ENCODE results near the gene PODXL. TPM values are rescaled to one million over a fixed set of nuclear protein-coding genes. Genes with fewer than 3 reads are reported as not detected.

The PODXL gene
- total and polyA plus RNA-seq, 4 donors, result 1.2 to 3.6 (median 1.6) TPM

DNA sequence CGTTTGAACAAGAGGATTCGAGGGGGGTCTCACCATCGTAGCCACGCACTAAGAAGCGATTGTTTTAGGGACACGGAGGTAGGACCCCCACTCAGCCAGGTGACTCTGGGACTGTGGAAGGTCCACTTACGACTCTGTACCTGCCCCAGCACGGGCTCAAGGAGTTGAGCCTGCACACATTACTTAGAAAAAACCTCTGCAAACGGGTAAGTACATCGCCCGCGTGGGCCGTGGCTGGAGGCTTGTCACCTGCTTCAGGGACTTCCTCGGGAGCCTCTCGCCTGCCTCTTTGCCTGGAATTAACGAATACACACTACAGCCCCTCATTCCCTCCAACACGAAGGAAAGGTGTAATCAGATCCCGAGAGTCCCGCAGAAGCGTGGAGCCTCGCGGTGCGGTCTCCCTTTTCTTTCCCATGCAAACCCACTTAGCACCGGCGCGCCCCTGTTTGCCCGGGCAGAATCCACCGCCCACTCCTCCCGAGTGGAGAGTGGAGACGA is 826 bp downstream of the PODXL start:
- Histone ChIP-seq H3K9ac (ENCODE audit: low read depth in 1 of 2, low read length in 2 of 2) (no peak overlapping the region), H3K27me3 (ENCODE audit: control insufficient read depth in 4 of 4, insufficient read depth in 4 of 4, low read length in 3 of 4) (peaks cover 0 to 3% (median 0%) of the 10 kb centered on the region in 4 donors), H3K9me3 (ENCODE audit: control insufficient read depth in 4 of 4, low read length in 3 of 4) (no peaks in the 10 kb centered on the region), H3K27ac (ENCODE audit: low read depth in 1 of 2, low read length in 2 of 2) (no peak overlapping the region), H3K4me3 (ENCODE audit: low read depth in 1 of 3, low read length in 3 of 3) (peak overlapping the region in 2 of 3 donors; percentile 42 to 62), H3K36me3 (ENCODE audit: control insufficient read depth in 4 of 4, insufficient read depth in 3 of 4, low read depth in 1 of 4, low read length in 3 of 4) (no peaks in the 10 kb centered on the region), H3K4me1 (ENCODE audit: control insufficient read depth in 4 of 4, insufficient read depth in 4 of 4, low read length in 3 of 4) (peaks cover 9 to 23% (median 13%) of the 10 kb centered on the region in 4 donors)
- 7% methylated on average over 30 of the region's 30 CpGs for WGBS
- DNase-seq (ENCODE audit: low spot score), result no peak
- TF ChIP-seq, protein P1, sequence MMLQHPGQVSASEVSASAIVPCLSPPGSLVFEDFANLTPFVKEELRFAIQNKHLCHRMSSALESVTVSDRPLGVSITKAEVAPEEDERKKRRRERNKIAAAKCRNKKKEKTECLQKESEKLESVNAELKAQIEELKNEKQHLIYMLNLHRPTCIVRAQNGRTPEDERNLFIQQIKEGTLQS (IDR thresholded peaks at IDR 0.05), result no peak

DNA sequence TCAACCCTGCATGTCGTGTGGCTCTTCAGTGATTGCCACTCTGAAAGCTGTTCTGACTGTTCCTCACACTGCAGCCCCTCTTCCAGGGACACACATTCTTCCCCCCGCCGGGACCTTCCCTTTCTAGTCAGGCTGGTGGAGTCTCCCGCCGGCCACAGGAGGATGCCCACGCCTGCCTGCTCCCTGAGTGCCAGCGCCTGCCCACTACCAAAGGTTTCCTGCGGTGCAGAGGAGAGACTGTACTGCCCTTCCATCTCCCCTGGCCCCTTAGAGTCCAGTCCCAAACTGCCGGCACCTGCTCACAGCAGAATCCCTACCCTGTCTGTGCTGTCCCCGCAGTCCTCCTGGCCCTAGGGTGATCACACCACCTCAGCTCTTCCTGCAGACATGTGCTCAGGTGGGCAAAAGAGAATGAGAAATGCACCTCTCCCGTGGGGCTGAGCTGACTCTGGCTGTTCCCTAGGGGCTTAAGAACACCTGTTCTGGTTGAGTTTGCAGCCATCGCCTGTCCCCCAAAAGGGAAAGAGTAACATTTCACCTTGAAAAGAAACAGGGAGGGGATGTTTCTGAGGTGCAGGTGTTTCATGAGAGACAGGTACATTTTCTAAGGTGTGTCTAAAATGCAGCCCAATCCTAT is 1.4 kb downstream of the PODXL start:
- 60% methylated on average over 12 of the region's 12 CpGs for WGBS
- Histone ChIP-seq H3K4me3 (ENCODE audit: low read depth in 1 of 3, low read length in 3 of 3) (no peak overlapping the region), H3K9ac (ENCODE audit: low read depth in 1 of 2, low read length in 2 of 2) (no peak overlapping the region), H3K27me3 (ENCODE audit: control insufficient read depth in 4 of 4, insufficient read depth in 4 of 4, low read length in 3 of 4) (peaks cover 0 to 3% (median 0%) of the 10 kb centered on the region in 4 donors), H3K9me3 (ENCODE audit: control insufficient read depth in 4 of 4, low read length in 3 of 4) (no peaks in the 10 kb centered on the region), H3K4me1 (ENCODE audit: control insufficient read depth in 4 of 4, insufficient read depth in 4 of 4, low read length in 3 of 4) (peaks cover 9 to 23% (median 13%) of the 10 kb centered on the region in 4 donors), H3K36me3 (ENCODE audit: control insufficient read depth in 4 of 4, insufficient read depth in 3 of 4, low read depth in 1 of 4, low read length in 3 of 4) (no peaks in the 10 kb centered on the region), H3K27ac (ENCODE audit: low read depth in 1 of 2, low read length in 2 of 2) (no peak overlapping the region)
- no peak for TF ChIP-seq RAD21 (IDR thresholded peaks at IDR 0.05)
- TF ChIP-seq, protein P2, sequence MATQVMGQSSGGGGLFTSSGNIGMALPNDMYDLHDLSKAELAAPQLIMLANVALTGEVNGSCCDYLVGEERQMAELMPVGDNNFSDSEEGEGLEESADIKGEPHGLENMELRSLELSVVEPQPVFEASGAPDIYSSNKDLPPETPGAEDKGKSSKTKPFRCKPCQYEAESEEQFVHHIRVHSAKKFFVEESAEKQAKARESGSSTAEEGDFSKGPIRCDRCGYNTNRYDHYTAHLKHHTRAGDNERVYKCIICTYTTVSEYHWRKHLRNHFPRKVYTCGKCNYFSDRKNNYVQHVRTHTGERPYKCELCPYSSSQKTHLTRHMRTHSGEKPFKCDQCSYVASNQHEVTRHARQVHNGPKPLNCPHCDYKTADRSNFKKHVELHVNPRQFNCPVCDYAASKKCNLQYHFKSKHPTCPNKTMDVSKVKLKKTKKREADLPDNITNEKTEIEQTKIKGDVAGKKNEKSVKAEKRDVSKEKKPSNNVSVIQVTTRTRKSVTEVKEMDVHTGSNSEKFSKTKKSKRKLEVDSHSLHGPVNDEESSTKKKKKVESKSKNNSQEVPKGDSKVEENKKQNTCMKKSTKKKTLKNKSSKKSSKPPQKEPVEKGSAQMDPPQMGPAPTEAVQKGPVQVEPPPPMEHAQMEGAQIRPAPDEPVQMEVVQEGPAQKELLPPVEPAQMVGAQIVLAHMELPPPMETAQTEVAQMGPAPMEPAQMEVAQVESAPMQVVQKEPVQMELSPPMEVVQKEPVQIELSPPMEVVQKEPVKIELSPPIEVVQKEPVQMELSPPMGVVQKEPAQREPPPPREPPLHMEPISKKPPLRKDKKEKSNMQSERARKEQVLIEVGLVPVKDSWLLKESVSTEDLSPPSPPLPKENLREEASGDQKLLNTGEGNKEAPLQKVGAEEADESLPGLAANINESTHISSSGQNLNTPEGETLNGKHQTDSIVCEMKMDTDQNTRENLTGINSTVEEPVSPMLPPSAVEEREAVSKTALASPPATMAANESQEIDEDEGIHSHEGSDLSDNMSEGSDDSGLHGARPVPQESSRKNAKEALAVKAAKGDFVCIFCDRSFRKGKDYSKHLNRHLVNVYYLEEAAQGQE (IDR thresholded peaks at IDR 0.05), result no peak
- TF ChIP-seq, protein P1 (IDR thresholded peaks at IDR 0.05), result no peak
- TF ChIP-seq, protein P3, sequence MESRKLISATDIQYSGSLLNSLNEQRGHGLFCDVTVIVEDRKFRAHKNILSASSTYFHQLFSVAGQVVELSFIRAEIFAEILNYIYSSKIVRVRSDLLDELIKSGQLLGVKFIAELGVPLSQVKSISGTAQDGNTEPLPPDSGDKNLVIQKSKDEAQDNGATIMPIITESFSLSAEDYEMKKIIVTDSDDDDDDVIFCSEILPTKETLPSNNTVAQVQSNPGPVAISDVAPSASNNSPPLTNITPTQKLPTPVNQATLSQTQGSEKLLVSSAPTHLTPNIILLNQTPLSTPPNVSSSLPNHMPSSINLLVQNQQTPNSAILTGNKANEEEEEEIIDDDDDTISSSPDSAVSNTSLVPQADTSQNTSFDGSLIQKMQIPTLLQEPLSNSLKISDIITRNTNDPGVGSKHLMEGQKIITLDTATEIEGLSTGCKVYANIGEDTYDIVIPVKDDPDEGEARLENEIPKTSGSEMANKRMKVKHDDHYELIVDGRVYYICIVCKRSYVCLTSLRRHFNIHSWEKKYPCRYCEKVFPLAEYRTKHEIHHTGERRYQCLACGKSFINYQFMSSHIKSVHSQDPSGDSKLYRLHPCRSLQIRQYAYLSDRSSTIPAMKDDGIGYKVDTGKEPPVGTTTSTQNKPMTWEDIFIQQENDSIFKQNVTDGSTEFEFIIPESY (IDR thresholded peaks at IDR 0.05), result no peak
- TF ChIP-seq, protein P4, sequence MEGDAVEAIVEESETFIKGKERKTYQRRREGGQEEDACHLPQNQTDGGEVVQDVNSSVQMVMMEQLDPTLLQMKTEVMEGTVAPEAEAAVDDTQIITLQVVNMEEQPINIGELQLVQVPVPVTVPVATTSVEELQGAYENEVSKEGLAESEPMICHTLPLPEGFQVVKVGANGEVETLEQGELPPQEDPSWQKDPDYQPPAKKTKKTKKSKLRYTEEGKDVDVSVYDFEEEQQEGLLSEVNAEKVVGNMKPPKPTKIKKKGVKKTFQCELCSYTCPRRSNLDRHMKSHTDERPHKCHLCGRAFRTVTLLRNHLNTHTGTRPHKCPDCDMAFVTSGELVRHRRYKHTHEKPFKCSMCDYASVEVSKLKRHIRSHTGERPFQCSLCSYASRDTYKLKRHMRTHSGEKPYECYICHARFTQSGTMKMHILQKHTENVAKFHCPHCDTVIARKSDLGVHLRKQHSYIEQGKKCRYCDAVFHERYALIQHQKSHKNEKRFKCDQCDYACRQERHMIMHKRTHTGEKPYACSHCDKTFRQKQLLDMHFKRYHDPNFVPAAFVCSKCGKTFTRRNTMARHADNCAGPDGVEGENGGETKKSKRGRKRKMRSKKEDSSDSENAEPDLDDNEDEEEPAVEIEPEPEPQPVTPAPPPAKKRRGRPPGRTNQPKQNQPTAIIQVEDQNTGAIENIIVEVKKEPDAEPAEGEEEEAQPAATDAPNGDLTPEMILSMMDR (IDR thresholded peaks at IDR 0.05; ENCODE audit: low read depth, low read length, missing input control), result no peak
- TF ChIP-seq YY1 (IDR thresholded peaks at IDR 0.05), result no peak
- no peak for TF ChIP-seq EGR1 (IDR thresholded peaks at IDR 0.05; ENCODE audit: low read depth in 2 of 2)
- no peak for TF ChIP-seq NR2F2 (IDR thresholded peaks at IDR 0.05)
- TF ChIP-seq RXRA (IDR thresholded peaks at IDR 0.05), result no peak
- TF ChIP-seq FOXA1 (IDR thresholded peaks at IDR 0.05), result no peak
- no peak for TF ChIP-seq GABPA (IDR thresholded peaks at IDR 0.05 in 1 of 2, conservative IDR thresholded peaks at IDR 0.05 in 1 of 2)
- TF ChIP-seq HNF4G (IDR thresholded peaks at IDR 0.05), result no peak
- no peak for TF ChIP-seq HNF4A (conservative IDR thresholded peaks at IDR 0.05)
- TF ChIP-seq SP1 (IDR thresholded peaks at IDR 0.05), result no peak
- TF ChIP-seq FOXA2 (IDR thresholded peaks at IDR 0.05), result no peak
- TF ChIP-seq, protein P5, sequence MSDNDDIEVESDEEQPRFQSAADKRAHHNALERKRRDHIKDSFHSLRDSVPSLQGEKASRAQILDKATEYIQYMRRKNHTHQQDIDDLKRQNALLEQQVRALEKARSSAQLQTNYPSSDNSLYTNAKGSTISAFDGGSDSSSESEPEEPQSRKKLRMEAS (IDR thresholded peaks at IDR 0.05), result no peak
- no peak for TF ChIP-seq TAF1 (conservative IDR thresholded peaks at IDR 0.05)
- TF ChIP-seq JUND (IDR thresholded peaks at IDR 0.05), result no peak
- no peak for DNase-seq (ENCODE audit: low spot score)
